Measurements from ENCODE around the gene ARFGEF3. TPM values are rescaled to one million over a fixed set of nuclear protein-coding genes. Genes with fewer than 3 reads are reported as not detected.
A peak's percentile ranks its signal among the peaks of the same experiment; 100 is the strongest.

ARFGEF3 gene
- total RNA-seq, 3 donors from 2014 or later = 10.1 to 24.3 (median 21.1) TPM

DNA sequence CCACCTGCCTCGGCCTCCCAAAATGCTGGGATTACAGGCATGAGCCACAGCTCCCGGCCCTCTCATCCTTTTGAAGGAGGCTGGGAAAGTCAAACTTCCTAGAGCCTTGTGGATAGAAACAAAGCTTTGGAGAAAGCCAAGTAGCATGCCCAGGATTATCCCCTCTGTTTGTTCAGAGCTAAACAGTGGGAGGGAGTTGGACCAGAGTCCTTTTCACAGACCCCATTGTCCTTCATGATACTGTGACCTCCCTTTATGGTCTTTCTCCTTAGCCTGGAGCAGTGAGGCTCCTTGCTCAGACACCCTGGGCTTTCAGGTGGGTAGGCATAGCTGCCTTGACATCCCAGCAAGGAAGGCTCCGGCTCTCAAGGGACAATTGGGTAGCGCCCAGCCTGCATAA lies 25.4 kb downstream of the ARFGEF3 start:
- no peak overlapping the region for H3K4me3 ChIP-seq
- no peak for DNase-seq
- H3K9me3 ChIP-seq = no peaks in the 10 kb centered on the region
- no peak for ATAC-seq
- no peak for TF ChIP-seq CTCF (IDR thresholded peaks at IDR 0.05)
- intact Hi-C loops (cut with DNase I, micrococcal nuclease) = no loop called here
- H3K4me1 ChIP-seq (ENCODE audit: low read depth) = peaks cover 10% of the 10 kb centered on the region
- H3K36me3 ChIP-seq (ENCODE audit: low read depth) = no peaks in the 10 kb centered on the region

- H3K4me1 ChIP-seq (ENCODE audit: low read depth) = peaks cover 7% of the 10 kb centered on the region
- ATAC-seq (peak; percentile 89), DNase-seq (peak in 1 of 3 donors; percentile 50)
- no peaks in the 10 kb centered on the region for H3K9me3 ChIP-seq
- no peak overlapping the region for H3K4me3 ChIP-seq
- H3K36me3 ChIP-seq (ENCODE audit: low read depth) = no peaks in the 10 kb centered on the region
- no peak for TF ChIP-seq CTCF (IDR thresholded peaks at IDR 0.05)
- intact Hi-C loops (cut with DNase I, micrococcal nuclease) = no loop called here
Measured at GRCh38 chr6:138188278-138188941, 26.7 kb downstream of the ARFGEF3 start.

DNA sequence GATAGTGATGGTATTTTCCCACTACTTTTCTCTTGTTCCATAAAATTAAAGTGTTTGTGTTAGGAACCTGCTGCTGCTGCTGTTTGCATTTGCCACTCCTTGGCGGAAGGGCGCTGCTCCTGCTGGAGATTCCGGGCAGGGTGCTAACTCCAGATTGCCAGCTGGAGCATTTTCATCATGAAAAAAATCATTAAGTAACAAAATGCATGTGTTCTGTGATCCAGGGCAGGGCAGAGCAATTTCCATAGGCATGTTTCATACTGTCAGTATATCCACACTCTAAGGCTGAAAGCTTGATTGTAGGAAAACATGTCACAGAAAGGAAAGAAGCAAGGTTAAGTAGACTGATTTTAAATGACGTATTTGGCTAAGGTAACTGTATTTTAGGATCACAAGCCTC lies 32.5 kb downstream of the ARFGEF3 start:
- peak; percentile 91 for ATAC-seq
- intact Hi-C loops (cut with DNase I, micrococcal nuclease) = no loop called here
- H3K4me1 ChIP-seq (ENCODE audit: low read depth) = no peaks in the 10 kb centered on the region
- no peaks in the 10 kb centered on the region for H3K9me3 ChIP-seq
- no peak for TF ChIP-seq CTCF (IDR thresholded peaks at IDR 0.05)
- DNase-seq = peak; percentile 74 to 83 (median 78)
- H3K4me3 ChIP-seq = no peak overlapping the region
- H3K36me3 ChIP-seq (ENCODE audit: low read depth) = no peaks in the 10 kb centered on the region

DNA sequence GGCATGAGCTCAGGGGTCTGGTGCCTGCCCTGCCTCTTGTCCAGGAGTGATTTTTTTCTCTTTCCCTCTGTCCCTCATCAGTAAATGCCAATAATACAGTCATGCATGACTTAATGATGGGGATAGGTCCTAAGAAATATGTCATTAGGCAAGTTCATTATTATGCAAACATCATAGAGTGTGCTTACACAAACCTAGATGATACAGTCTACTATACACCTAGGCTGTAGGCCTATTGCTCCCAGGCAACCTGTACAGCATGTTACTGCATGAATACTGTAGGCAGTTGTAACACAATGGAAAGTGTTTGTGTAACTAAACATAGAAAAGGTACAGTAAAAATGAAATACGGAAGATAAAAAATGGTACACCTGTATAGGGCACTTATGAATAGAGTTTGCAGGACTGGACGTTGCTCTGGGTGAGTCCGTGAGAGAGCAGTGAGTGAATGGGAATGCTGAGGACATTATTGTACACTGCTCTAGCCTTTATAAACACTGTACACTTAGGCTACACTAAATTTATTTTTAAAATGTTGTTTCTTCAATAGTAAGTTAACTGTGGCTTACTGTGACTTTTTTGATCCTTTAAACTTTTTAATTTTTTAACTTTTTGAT lies 34.5 kb downstream of the ARFGEF3 start:
- intact Hi-C loops (cut with DNase I, micrococcal nuclease) = no loop called here

DNA sequence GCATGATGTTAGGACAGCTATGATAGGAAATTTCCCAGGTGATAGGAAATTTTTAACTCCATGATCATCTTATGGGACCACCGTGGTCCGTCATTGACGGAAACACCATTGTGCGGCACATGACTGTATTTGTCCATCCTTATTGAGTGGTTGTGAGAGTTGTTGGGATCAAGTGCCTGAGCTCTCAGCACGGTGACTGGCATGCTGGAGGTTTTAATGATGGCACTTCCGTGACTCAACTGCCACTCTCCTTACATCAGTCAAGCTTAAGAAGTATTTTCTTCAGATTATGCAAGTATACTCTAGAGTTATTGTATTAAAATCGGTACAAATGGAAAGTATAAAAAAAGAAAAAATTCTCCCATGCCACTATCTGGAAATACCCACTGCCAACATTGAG lies 35.8 kb downstream of the ARFGEF3 start:
- TF ChIP-seq CTCF (IDR thresholded peaks at IDR 0.05) = no peak
- DNase-seq (no peak), ATAC-seq (no peak)
- H3K4me3 ChIP-seq = no peak overlapping the region
- H3K9me3 ChIP-seq = no peaks in the 10 kb centered on the region
- no peaks in the 10 kb centered on the region for H3K36me3 ChIP-seq (ENCODE audit: low read depth)
- no peaks in the 10 kb centered on the region for H3K4me1 ChIP-seq (ENCODE audit: low read depth)
- intact Hi-C loops (cut with DNase I, micrococcal nuclease) = no loop called here

More for the DNA sequence above, 34.5 kb downstream of the ARFGEF3 start:
- TF ChIP-seq CTCF (IDR thresholded peaks at IDR 0.05) = no peak
- Histone ChIP-seq H3K9me3 (no peaks in the 10 kb centered on the region), H3K4me3 (no peak overlapping the region), H3K4me1 (ENCODE audit: low read depth) (no peaks in the 10 kb centered on the region), H3K36me3 (ENCODE audit: low read depth) (no peaks in the 10 kb centered on the region)
- peak; percentile 67 for ATAC-seq
- DNase-seq = no peak

Data from mucosa of descending colon (tissue), 3 donors.